Measurements from ENCODE around the gene SLC5A1. TPM values are rescaled to one million over a fixed set of nuclear protein-coding genes. Genes with fewer than 3 reads are reported as not detected.

Gene SLC5A1
- total RNA-seq, 2 experiments from 2014 or later = not detected

- H3K9me3 Mint-ChIP-seq (ENCODE audit: insufficient read depth) = no peaks in the 10 kb centered on the region
- no peak overlapping the region for H3K27ac Mint-ChIP-seq
- DNase-seq = no peak
- ATAC-seq = no peak
- ChIA-PET POLR2A (no interaction called here), CTCF (no interaction called here)
- H3K4me3 Mint-ChIP-seq = no peak overlapping the region
- H3K4me1 Mint-ChIP-seq (ENCODE audit: low read depth) = peaks cover 9% of the 10 kb centered on the region
- peaks cover 40% of the 10 kb centered on the region for H3K27me3 Mint-ChIP-seq (ENCODE audit: low read depth)
- no peaks in the 10 kb centered on the region for H3K36me3 Mint-ChIP-seq (ENCODE audit: low read depth)
These were observed 10.1 kb downstream of the SLC5A1 start for GRCh38 chr22:32052936-32053791.

- CTCF ChIA-PET = interaction anchor here (1.2 kb wide), 1 partner anchor 85 kb away, joined by 3 read pairs; no protein-coding TSS in a partner anchor
- no peak for DNase-seq
- Mint-ChIP-seq H3K27ac (no peak overlapping the region), H3K4me1 (ENCODE audit: low read depth) (peaks cover 9% of the 10 kb centered on the region), H3K4me3 (no peak overlapping the region), H3K27me3 (ENCODE audit: low read depth) (peaks cover 40% of the 10 kb centered on the region), H3K36me3 (ENCODE audit: low read depth) (no peaks in the 10 kb centered on the region), H3K9me3 (ENCODE audit: insufficient read depth) (no peaks in the 10 kb centered on the region)
- POLR2A ChIA-PET = no interaction called here
- ATAC-seq = no peak
These were observed 12.0 kb downstream of the SLC5A1 start for GRCh38 chr22:32055069-32055468.

- H3K4me3 Mint-ChIP-seq = no peak overlapping the region
- H3K9me3 Mint-ChIP-seq (ENCODE audit: insufficient read depth) = no peaks in the 10 kb centered on the region
- H3K36me3 Mint-ChIP-seq (ENCODE audit: low read depth) = no peaks in the 10 kb centered on the region
- H3K4me1 Mint-ChIP-seq (ENCODE audit: low read depth) = no peaks in the 10 kb centered on the region
- DNase-seq (no peak), ATAC-seq (no peak)
- ChIA-PET CTCF (no interaction called here), POLR2A (no interaction called here)
- peaks cover 43% of the 10 kb centered on the region for H3K27me3 Mint-ChIP-seq (ENCODE audit: low read depth)
- H3K27ac Mint-ChIP-seq = no peak overlapping the region
These were observed 15.7 kb downstream of the SLC5A1 start for GRCh38 chr22:32058656-32059260.

DNA sequence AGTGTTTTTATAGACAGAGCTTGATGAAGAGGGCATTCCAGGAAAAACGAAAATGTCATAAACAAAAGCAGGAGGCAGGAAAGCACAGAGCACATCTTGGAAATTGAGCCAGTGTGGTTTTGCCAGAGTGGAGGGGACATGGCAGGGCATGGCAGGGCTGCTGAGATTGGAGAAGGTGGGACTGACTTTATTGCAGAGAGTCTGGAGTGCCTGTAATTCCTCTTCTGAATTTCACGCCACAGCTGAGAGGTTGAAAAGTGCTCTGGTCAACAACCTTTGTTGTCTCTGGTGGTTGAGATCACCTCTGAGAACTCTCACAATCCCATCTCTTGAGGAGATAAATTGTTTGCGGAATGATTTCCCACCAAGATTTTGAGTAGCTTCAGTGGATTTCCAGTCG, 16.4 kb downstream of the SLC5A1 start:
- no peak for ATAC-seq
- ChIA-PET CTCF (no interaction called here), POLR2A (no interaction called here)
- peaks cover 41% of the 10 kb centered on the region for H3K27me3 Mint-ChIP-seq (ENCODE audit: low read depth)
- H3K4me3 Mint-ChIP-seq = no peak overlapping the region
- no peaks in the 10 kb centered on the region for H3K36me3 Mint-ChIP-seq (ENCODE audit: low read depth)
- no peaks in the 10 kb centered on the region for H3K4me1 Mint-ChIP-seq (ENCODE audit: low read depth)
- H3K27ac Mint-ChIP-seq = no peak overlapping the region
- H3K9me3 Mint-ChIP-seq (ENCODE audit: insufficient read depth) = no peaks in the 10 kb centered on the region
- no peak for DNase-seq

GRCh38 chr22:32063701-32064100, 20.6 kb downstream of the SLC5A1 start:
- no peaks in the 10 kb centered on the region for H3K4me1 Mint-ChIP-seq (ENCODE audit: low read depth)
- ChIA-PET POLR2A (no interaction called here), CTCF (no interaction called here)
- H3K4me3 Mint-ChIP-seq = no peak overlapping the region
- DNase-seq (no peak), ATAC-seq (no peak)
- no peaks in the 10 kb centered on the region for H3K36me3 Mint-ChIP-seq (ENCODE audit: low read depth)
- no peaks in the 10 kb centered on the region for H3K9me3 Mint-ChIP-seq (ENCODE audit: insufficient read depth)
- H3K27ac Mint-ChIP-seq = no peak overlapping the region
- H3K27me3 Mint-ChIP-seq (ENCODE audit: low read depth) = peaks cover 42% of the 10 kb centered on the region

- Mint-ChIP-seq H3K27ac (no peak overlapping the region), H3K27me3 (ENCODE audit: low read depth) (peaks cover 42% of the 10 kb centered on the region)
- CTCF ChIA-PET = no interaction called here
These were observed 23.8 kb downstream of the SLC5A1 start for GRCh38 chr22:32066820-32067219.

GRCh38 chr22:32067613-32068012, 24.6 kb downstream of the SLC5A1 start:
- Mint-ChIP-seq H3K27me3 (ENCODE audit: low read depth) (peaks cover 42% of the 10 kb centered on the region), H3K36me3 (ENCODE audit: low read depth) (no peaks in the 10 kb centered on the region), H3K4me3 (no peak overlapping the region), H3K4me1 (ENCODE audit: low read depth) (no peaks in the 10 kb centered on the region), H3K9me3 (ENCODE audit: insufficient read depth) (no peaks in the 10 kb centered on the region), H3K27ac (no peak overlapping the region)
- ATAC-seq (no peak), DNase-seq (no peak)
- CTCF ChIA-PET = no interaction called here
- POLR2A ChIA-PET = no interaction called here

More at GRCh38 chr22:32066820-32067219, 23.8 kb downstream of the SLC5A1 start:
- no peaks in the 10 kb centered on the region for H3K4me1 Mint-ChIP-seq (ENCODE audit: low read depth)
- H3K9me3 Mint-ChIP-seq (ENCODE audit: insufficient read depth) = no peaks in the 10 kb centered on the region
- H3K4me3 Mint-ChIP-seq = no peak overlapping the region
- POLR2A ChIA-PET = no interaction called here
- no peak for ATAC-seq
- DNase-seq = no peak
- H3K36me3 Mint-ChIP-seq (ENCODE audit: low read depth) = no peaks in the 10 kb centered on the region

DNA sequence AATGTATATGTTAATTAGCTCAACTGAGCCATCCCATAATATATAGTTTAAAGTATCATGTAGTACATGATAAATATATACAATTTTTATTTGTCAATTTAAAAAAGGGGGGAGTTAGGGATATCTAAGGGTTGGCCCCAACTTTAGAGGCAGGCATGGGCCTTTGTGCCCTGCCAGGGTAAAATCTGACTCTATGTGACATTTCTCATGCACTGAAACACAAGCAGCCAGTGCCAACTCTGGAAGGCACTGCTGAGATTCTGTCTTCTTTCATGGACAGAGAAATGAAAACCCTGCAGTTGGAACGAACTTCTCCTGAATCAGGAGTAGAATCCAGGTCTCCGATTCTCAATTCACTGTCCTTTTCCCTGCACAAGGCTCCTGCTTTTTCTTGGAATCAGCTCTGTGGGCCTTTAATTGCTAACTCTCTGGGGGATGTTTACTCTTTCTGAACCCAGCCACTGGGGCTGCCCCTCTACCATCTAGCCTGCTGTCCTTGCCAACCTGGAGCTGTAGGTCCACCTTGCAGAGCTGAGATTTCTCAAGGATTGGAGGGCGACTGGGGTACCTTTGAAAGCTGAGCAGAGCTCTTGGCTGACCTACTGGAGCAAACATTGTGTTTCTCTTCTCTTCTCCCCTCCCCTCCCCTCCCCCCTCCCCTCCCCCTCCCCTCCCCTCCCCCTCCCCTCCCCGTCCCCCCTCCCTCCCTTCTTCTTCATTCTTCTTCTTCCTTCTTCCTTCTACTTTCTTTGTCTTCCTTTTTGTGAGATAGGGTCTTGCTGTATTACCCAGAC, 26.7 kb downstream of the SLC5A1 start:
- Mint-ChIP-seq H3K27ac (no peak overlapping the region), H3K27me3 (ENCODE audit: low read depth) (peaks cover 34% of the 10 kb centered on the region), H3K4me1 (ENCODE audit: low read depth) (no peaks in the 10 kb centered on the region), H3K9me3 (ENCODE audit: insufficient read depth) (no peaks in the 10 kb centered on the region), H3K4me3 (no peak overlapping the region), H3K36me3 (ENCODE audit: low read depth) (no peaks in the 10 kb centered on the region)
- DNase-seq (no peak), ATAC-seq (no peak)
- ChIA-PET POLR2A (interaction anchor here (0.7 kb wide), 1 partner anchor 60 kb away, joined by 3 read pairs; no protein-coding TSS in a partner anchor), CTCF (interaction anchor here (1.1 to 1.5 kb wide), 2 partner anchors 12 to 93 kb away, joined by 3 read pairs; no protein-coding TSS in a partner anchor)

GRCh38 chr22:32073262-32073661, 30.2 kb downstream of the SLC5A1 start:
- no peak overlapping the region for H3K4me3 Mint-ChIP-seq
- ChIA-PET POLR2A (no interaction called here), CTCF (no interaction called here)
- no peak for DNase-seq
- ATAC-seq = no peak
- H3K27ac Mint-ChIP-seq = no peak overlapping the region
- no peaks in the 10 kb centered on the region for H3K9me3 Mint-ChIP-seq (ENCODE audit: insufficient read depth)
- H3K4me1 Mint-ChIP-seq (ENCODE audit: low read depth) = no peaks in the 10 kb centered on the region
- no peaks in the 10 kb centered on the region for H3K36me3 Mint-ChIP-seq (ENCODE audit: low read depth)
- peaks cover 40% of the 10 kb centered on the region for H3K27me3 Mint-ChIP-seq (ENCODE audit: low read depth)

DNA sequence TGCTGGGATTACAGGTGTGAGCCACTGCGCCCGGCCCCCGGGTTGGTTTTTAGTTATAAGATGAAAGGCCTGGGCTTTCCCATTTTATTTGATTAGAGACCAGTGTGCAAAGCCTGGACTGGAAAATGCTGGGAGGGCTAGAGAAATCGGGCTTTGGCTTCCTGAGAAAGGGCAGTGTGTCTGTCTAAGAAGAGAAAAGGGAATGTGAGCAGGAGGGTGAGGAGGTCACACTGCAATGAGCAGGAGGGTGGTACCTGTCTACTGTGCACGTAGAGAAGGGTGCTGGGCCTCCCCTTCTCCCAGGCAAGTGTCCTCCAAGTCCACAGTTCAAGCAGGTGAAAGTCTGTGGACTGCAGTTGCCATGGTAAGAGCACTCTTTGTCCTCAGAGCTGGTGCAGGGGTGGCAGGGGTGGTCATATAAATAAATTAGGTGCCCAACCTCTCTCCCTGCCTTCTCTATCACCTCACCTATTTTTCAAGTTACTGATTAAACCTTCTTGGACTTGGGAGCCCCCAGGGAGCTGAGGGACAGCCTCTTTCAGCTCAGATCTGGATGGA, 30.8 kb downstream of the SLC5A1 start:
- ChIA-PET POLR2A (no interaction called here), CTCF (no interaction called here)
- H3K4me1 Mint-ChIP-seq (ENCODE audit: low read depth) = no peaks in the 10 kb centered on the region
- no peak for ATAC-seq
- H3K27ac Mint-ChIP-seq = no peak overlapping the region
- H3K4me3 Mint-ChIP-seq = no peak overlapping the region
- no peaks in the 10 kb centered on the region for H3K36me3 Mint-ChIP-seq (ENCODE audit: low read depth)
- peaks cover 39% of the 10 kb centered on the region for H3K27me3 Mint-ChIP-seq (ENCODE audit: low read depth)
- H3K9me3 Mint-ChIP-seq (ENCODE audit: insufficient read depth) = no peaks in the 10 kb centered on the region
- no peak for DNase-seq

DNA sequence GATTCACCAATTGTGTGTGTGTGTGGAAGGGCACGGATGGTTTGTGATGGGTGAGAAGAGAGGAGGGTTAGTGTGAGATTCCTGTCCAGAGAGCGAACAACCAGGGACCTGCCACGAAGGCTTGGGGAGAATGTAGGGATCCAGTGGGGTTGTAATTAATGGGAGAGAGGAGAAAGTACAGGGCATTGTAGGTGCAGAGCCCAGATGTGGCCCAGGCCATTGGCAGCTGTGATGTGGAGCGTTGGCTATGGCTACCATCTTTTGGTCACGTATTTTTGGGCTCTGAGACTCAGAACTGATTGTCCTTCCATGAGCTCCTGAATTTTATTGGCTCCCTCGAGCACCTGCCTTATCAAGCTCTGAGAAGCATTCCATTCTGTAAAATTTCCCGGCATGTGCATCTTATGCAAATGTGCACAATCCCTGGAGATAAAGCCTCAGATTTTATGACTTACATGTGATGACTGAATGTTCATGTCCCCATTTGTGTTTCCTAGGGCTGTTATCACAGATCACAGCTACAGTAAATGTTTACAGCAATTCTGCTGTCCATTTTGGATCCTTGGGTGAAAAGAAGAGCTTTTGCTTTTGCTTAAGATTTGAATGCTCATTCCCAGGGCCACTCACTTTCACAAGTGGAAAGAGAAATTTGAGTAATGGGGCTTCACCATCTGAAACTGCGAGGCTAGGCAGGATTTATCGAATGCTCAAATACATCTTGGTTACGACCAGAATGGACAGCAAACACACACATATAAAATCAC, 33.1 kb downstream of the SLC5A1 start:
- Mint-ChIP-seq H3K36me3 (ENCODE audit: low read depth) (no peaks in the 10 kb centered on the region), H3K4me1 (ENCODE audit: low read depth) (no peaks in the 10 kb centered on the region), H3K4me3 (no peak overlapping the region), H3K27ac (no peak overlapping the region), H3K9me3 (ENCODE audit: insufficient read depth) (no peaks in the 10 kb centered on the region), H3K27me3 (ENCODE audit: low read depth) (peaks cover 38% of the 10 kb centered on the region)
- CTCF ChIA-PET = no interaction called here
- POLR2A ChIA-PET = no interaction called here
- DNase-seq (no peak), ATAC-seq (no peak)
